GM12878 (cell line): ENCODE data around the gene BHLHE41. TPM values are rescaled to one million over a fixed set of nuclear protein-coding genes. Genes with fewer than 3 reads are reported as not detected.
A peak's percentile ranks its signal among the peaks of the same experiment; 100 is the strongest.

Source experiments
- KDM1A ChIP-seq: fragments of 200-600 bp; sonication (generic); IDR thresholded peaks from 2 replicates; pipeline ENCODE4 v1.6.1; 2016; ENCODE audit warnings: borderline replicate concordance
- MXI1 ChIP-seq: fragments of 150-350 bp; IDR thresholded peaks from 2 replicates; pipeline ENCODE4 v1.6.1; 2011; ENCODE audit warnings: low read depth, mild to moderate bottlenecking, inconsistent platforms, low read length, improper control_type of control experiment
- NFYB ChIP-seq: IDR thresholded peaks from 2 replicates; pipeline ENCODE4 v1.6.1; 2011; ENCODE audit warnings: low read depth, mild to moderate bottlenecking, low read length, improper control_type of control experiment, moderate library complexity; ENCODE audit not compliant: insufficient read depth
- SIN3A ChIP-seq: IDR thresholded peaks from 2 replicates; pipeline ENCODE4 v1.6.1; 2012; ENCODE audit warnings: low read depth, low read length, improper control_type of control experiment
- SREBF2 ChIP-seq: IDR thresholded peaks from 2 replicates; pipeline ENCODE4 v1.6.1; 2012; ENCODE audit warnings: mild to moderate bottlenecking, low read length
- SUPT20H ChIP-seq: IDR thresholded peaks from 2 replicates; pipeline ENCODE4 v1.6.1; 2011; ENCODE audit warnings: low read depth, mild to moderate bottlenecking, low read length, moderate library complexity, borderline replicate concordance; ENCODE audit not compliant: control insufficient read depth
- ZNF622 ChIP-seq: fragments of 450-650 bp; IDR thresholded peaks from 2 replicates; pipeline ENCODE4 v1.6.1; 2017; ENCODE audit warnings: mild to moderate bottlenecking, inconsistent platforms
- polyA plus RNA-seq, 11 experiments: library from polyadenylated mRNA; depleted of rRNA in 4 of 11; unstranded in 6 of 11; stranded (reverse) in 5 of 11; fragments of >200 nt; fragmentation: Nextera tagmentation in 4 of 11; fragmentation: Illumina TruSeq in 1 of 11; extraction: Ambion mirVana in 4 of 11; extraction: Trizol in 1 of 11; gene quantifications; 1 replicate in 1 of 11; 2 replicates in 10 of 11; pipeline versions ENCODE4 v1.2.1 to v1.2.3, GENCODE V29; 2011 to 2016; ENCODE audit warnings: inconsistent platforms in 2 of 11, missing spikeins in 2 of 11, low read depth in 1 of 11
- total RNA-seq, 4 experiments: library from RNA; depleted of rRNA in 3 of 4; stranded (reverse); fragments of >200 nt in 3 of 4; fragmentation: Illumina TruSeq in 1 of 4; extraction: Trizol in 1 of 4; gene quantifications; 2 replicates each; pipeline versions ENCODE4 v1.2.1 to v1.2.3, GENCODE V29; 2013 to 2021
- TF ChIP-seq, protein P1 (sequence below): fragments of 450-650 bp; IDR thresholded peaks from 2 replicates; pipeline ENCODE4 v1.6.1; 2016; ENCODE audit warnings: mild to moderate bottlenecking
- TF ChIP-seq, protein P2 (sequence below): IDR thresholded peaks from 2 replicates; pipeline ENCODE4 v1.6.1; 2012; ENCODE audit warnings: low read depth, low read length, improper control_type of control experiment
- TF ChIP-seq, protein P3 (sequence below): fragments of 450-650 bp; formaldehyde crosslinking; IDR thresholded peaks from 2 replicates; pipeline ENCODE4 v1.4.0; 2022; ENCODE audit warnings: mild to moderate bottlenecking, moderate library complexity

The BHLHE41 gene
- total and polyA plus RNA-seq, 10 of the 15 experiments (the other 5 are each of a cell fraction or from before 2014, with no cell fraction given): 0.02 to 1.5 (median 0.07) TPM; not detected in 3

- no peak for TF ChIP-seq SUPT20H
- TF ChIP-seq, protein P1, sequence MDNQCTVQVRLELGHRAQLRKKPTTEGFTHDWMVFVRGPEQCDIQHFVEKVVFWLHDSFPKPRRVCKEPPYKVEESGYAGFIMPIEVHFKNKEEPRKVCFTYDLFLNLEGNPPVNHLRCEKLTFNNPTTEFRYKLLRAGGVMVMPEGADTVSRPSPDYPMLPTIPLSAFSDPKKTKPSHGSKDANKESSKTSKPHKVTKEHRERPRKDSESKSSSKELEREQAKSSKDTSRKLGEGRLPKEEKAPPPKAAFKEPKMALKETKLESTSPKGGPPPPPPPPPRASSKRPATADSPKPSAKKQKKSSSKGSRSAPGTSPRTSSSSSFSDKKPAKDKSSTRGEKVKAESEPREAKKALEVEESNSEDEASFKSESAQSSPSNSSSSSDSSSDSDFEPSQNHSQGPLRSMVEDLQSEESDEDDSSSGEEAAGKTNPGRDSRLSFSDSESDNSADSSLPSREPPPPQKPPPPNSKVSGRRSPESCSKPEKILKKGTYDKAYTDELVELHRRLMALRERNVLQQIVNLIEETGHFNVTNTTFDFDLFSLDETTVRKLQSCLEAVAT: 0 out of 2 replicates have a peak, but pooled peaks have one; percentile 22
- TF ChIP-seq, protein P2, sequence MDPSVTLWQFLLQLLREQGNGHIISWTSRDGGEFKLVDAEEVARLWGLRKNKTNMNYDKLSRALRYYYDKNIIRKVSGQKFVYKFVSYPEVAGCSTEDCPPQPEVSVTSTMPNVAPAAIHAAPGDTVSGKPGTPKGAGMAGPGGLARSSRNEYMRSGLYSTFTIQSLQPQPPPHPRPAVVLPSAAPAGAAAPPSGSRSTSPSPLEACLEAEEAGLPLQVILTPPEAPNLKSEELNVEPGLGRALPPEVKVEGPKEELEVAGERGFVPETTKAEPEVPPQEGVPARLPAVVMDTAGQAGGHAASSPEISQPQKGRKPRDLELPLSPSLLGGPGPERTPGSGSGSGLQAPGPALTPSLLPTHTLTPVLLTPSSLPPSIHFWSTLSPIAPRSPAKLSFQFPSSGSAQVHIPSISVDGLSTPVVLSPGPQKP: no peak
- no peak for TF ChIP-seq MXI1
- 0 out of 2 replicates have a peak, but pooled peaks have one; percentile 11 for TF ChIP-seq NFYB
- TF ChIP-seq SREBF2: no peak
- TF ChIP-seq ZNF622: no peak
- TF ChIP-seq SIN3A: no peak
- no peak for TF ChIP-seq KDM1A
- TF ChIP-seq, protein P3, sequence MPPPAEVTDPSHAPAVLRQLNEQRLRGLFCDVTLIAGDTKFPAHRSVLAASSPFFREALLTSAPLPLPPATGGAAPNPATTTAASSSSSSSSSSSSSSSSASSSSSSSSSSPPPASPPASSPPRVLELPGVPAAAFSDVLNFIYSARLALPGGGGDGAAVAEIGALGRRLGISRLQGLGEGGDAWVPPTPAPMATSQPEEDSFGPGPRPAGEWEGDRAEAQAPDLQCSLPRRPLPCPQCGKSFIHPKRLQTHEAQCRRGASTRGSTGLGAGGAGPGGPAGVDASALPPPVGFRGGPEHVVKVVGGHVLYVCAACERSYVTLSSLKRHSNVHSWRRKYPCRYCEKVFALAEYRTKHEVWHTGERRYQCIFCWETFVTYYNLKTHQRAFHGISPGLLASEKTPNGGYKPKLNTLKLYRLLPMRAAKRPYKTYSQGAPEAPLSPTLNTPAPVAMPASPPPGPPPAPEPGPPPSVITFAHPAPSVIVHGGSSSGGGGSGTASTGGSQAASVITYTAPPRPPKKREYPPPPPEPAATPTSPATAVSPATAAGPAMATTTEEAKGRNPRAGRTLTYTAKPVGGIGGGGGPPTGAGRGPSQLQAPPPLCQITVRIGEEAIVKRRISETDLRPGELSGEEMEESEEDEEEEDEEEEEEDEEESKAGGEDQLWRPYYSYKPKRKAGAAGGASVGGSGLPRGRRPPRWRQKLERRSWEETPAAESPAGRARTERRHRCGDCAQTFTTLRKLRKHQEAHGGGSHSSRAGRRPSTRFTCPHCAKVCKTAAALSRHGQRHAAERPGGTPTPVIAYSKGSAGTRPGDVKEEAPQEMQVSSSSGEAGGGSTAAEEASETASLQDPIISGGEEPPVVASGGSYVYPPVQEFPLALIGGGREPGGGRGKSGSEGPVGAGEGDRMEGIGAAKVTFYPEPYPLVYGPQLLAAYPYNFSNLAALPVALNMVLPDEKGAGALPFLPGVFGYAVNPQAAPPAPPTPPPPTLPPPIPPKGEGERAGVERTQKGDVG (CRISPR knock-in tag): no peak
These were observed 33.4 kb upstream of the BHLHE41 start (continued) for GRCh38 chr12:26158078-26158764.
